WTC11 (cell line): ENCODE data around the gene ELMO3. TPM values are rescaled to one million over a fixed set of nuclear protein-coding genes. Genes with fewer than 3 reads are reported as not detected.

ENCODE experiments used
- ATAC-seq: fragments of 200-7000 bp; cut with Tn5 transposase; 2 replicates; pipeline ENCODE4 v1.10.0; 2021; ENCODE audit warnings: mild to moderate bottlenecking, moderate library complexity
- CTCF ChIA-PET: fragments of 300-600 bp; sonication (Branson Sonifier 250); formaldehyde crosslinking; loops from one replicate; lab custom pipeline; 2021; ENCODE audit warnings: antibody characterized with exemption; lab: Charles Lee
- POLR2A ChIA-PET: fragments of 350-600 bp; sonication (Branson Sonifier 250); formaldehyde crosslinking; loops from one replicate; lab custom pipeline; 2021; ENCODE audit warnings: antibody characterized with exemption; lab: Charles Lee
- DNase-seq: peaks from one replicate; pipeline ENCODE4 v3.0.0; 2021; ENCODE audit warnings: low spot score
- H3K27ac Mint-ChIP-seq: 2 replicates; pipeline ENCODE4 v1.8.0; 2021; ENCODE audit warnings: mixed read lengths
- H3K27me3 Mint-ChIP-seq: 2 replicates; pipeline ENCODE4 v1.8.0; 2021; ENCODE audit warnings: low read depth, mild to moderate bottlenecking, moderate library complexity, mixed read lengths
- H3K36me3 Mint-ChIP-seq: 2 replicates; pipeline ENCODE4 v1.8.0; 2021; ENCODE audit warnings: mixed read lengths
- H3K4me1 Mint-ChIP-seq: 2 replicates; pipeline ENCODE4 v1.8.0; 2022; ENCODE audit warnings: mixed read lengths
- H3K4me3 Mint-ChIP-seq: 2 replicates; pipeline ENCODE4 v1.8.0; 2021; ENCODE audit warnings: mild to moderate bottlenecking, moderate library complexity, mixed read lengths
- H3K9me3 Mint-ChIP-seq: 2 replicates; pipeline ENCODE4 v1.8.0; 2021; ENCODE audit warnings: mixed read lengths
- ELF4 ChIP-seq: sonication (generic); formaldehyde crosslinking; IDR thresholded peaks from 2 replicates; pipeline ENCODE4 v1.8.1; 2022; ENCODE audit warnings: low read depth, mild to moderate bottlenecking, moderate library complexity, missing genetic modification reagents
- ESRRA ChIP-seq: sonication (generic); formaldehyde crosslinking; IDR thresholded peaks from 2 replicates; pipeline ENCODE4 v1.8.1; 2022; ENCODE audit warnings: mild to moderate bottlenecking, missing genetic modification reagents, borderline replicate concordance
- FOXK1 ChIP-seq: sonication (generic); formaldehyde crosslinking; IDR thresholded peaks from 2 replicates; pipeline ENCODE4 v1.8.0; 2022; ENCODE audit warnings: mild to moderate bottlenecking, moderate library complexity, missing genetic modification reagents
- GABPB1 ChIP-seq: sonication (generic); formaldehyde crosslinking; IDR thresholded peaks from 2 replicates; pipeline ENCODE4 v1.8.1; 2023; ENCODE audit warnings: mild to moderate bottlenecking, missing genetic modification reagents
- GRHL2 ChIP-seq: fragments of 250-450 bp; sonication (Bioruptor Pico); IDR thresholded peaks from 2 replicates; pipeline ENCODE4 v1.8.0; 2022; ENCODE audit warnings: mild to moderate bottlenecking, moderate library complexity; ENCODE audit not compliant: insufficient replicate concordance, severe bottlenecking
- HMGA2 ChIP-seq: fragments of 250-450 bp; sonication (Bioruptor Pico); IDR thresholded peaks from 2 replicates; pipeline ENCODE4 v1.4.0; 2021; ENCODE audit warnings: mild to moderate bottlenecking, moderate library complexity
- MXD4 ChIP-seq: fragments of 250-450 bp; sonication (Bioruptor Pico); IDR thresholded peaks from 2 replicates; pipeline ENCODE4 v1.8.0; 2021; ENCODE audit warnings: mild to moderate bottlenecking, moderate library complexity, borderline replicate concordance
- MYBL2 ChIP-seq: sonication (generic); formaldehyde crosslinking; IDR thresholded peaks from 2 replicates; pipeline ENCODE4 v1.8.1; 2023; ENCODE audit warnings: mild to moderate bottlenecking, moderate library complexity, missing genetic modification reagents
- NR1H2 ChIP-seq: sonication (generic); formaldehyde crosslinking; IDR thresholded peaks from 2 replicates; pipeline ENCODE4 v1.9.0; 2021; ENCODE audit warnings: mild to moderate bottlenecking, moderate library complexity, missing genetic modification reagents
- NR3C1 ChIP-seq: sonication (generic); formaldehyde crosslinking; conservative IDR thresholded peaks from 2 replicates; pipeline ENCODE4 v1.8.1; 2023; ENCODE audit warnings: low read depth, mild to moderate bottlenecking, missing genetic modification reagents
- PRRX2 ChIP-seq: fragments of 250-450 bp; sonication (Bioruptor Pico); IDR thresholded peaks from 2 replicates; pipeline ENCODE4 v1.8.0; 2021; ENCODE audit warnings: mild to moderate bottlenecking
- SMAD3 ChIP-seq: sonication (generic); formaldehyde crosslinking; IDR thresholded peaks from 2 replicates; pipeline ENCODE4 v1.8.0; 2022; ENCODE audit warnings: missing genetic modification reagents, mild to moderate bottlenecking, borderline replicate concordance
- SP1 ChIP-seq: sonication (generic); formaldehyde crosslinking; conservative IDR thresholded peaks from 2 replicates; pipeline ENCODE4 v1.8.1; 2022; ENCODE audit warnings: missing genetic modification reagents
- TCF7 ChIP-seq: sonication (generic); formaldehyde crosslinking; IDR thresholded peaks from 2 replicates; pipeline ENCODE4 v1.8.0; 2022; ENCODE audit warnings: mild to moderate bottlenecking, low read depth, missing genetic modification reagents, moderate library complexity
- TP53 ChIP-seq: sonication (generic); formaldehyde crosslinking; IDR thresholded peaks from 2 replicates; pipeline ENCODE4 v1.8.1; 2023; ENCODE audit warnings: mild to moderate bottlenecking, missing genetic modification reagents
- ZNF121 ChIP-seq: sonication (generic); formaldehyde crosslinking; IDR thresholded peaks from 2 replicates; pipeline ENCODE4 v1.8.0; 2023; ENCODE audit warnings: missing genetic modification reagents
- ZNF423 ChIP-seq: fragments of 250-450 bp; sonication (Bioruptor Pico); IDR thresholded peaks from 2 replicates; pipeline ENCODE4 v2.1.2; 2022; ENCODE audit warnings: mild to moderate bottlenecking, moderate library complexity
- total RNA-seq: library from RNA; stranded (reverse); gene quantifications from 3 replicates; pipeline ENCODE4 v1.2.3, GENCODE V29; 2021
- TF ChIP-seq, protein P1 (sequence below): sonication (generic); formaldehyde crosslinking; IDR thresholded peaks from 2 replicates; pipeline ENCODE4 v1.8.1; 2023; ENCODE audit warnings: mild to moderate bottlenecking, moderate library complexity, missing genetic modification reagents
- TF ChIP-seq, protein P2 (sequence below): sonication (generic); formaldehyde crosslinking; IDR thresholded peaks from 2 replicates; pipeline ENCODE4 v1.8.1; 2023; ENCODE audit warnings: mild to moderate bottlenecking, missing genetic modification reagents
- TF ChIP-seq, protein P3 (sequence below): fragments of 250-450 bp; sonication (Bioruptor Pico); IDR thresholded peaks from 2 replicates; pipeline ENCODE4 v2.1.2; 2022; ENCODE audit warnings: mild to moderate bottlenecking, moderate library complexity
- TF ChIP-seq, protein P4 (sequence below): sonication (generic); formaldehyde crosslinking; IDR thresholded peaks from 2 replicates; pipeline ENCODE4 v1.8.1; 2022; ENCODE audit warnings: low read depth, mild to moderate bottlenecking, moderate library complexity, missing genetic modification reagents, borderline replicate concordance
- TF ChIP-seq, protein P5 (sequence below): fragments of 200-600 bp; IDR thresholded peaks from 2 replicates; pipeline ENCODE4 v1.8.0; 2022; ENCODE audit warnings: antibody characterized with exemption

ELMO3 gene
- total RNA-seq, 1 experiment from 2014 or later, result 13.6 TPM

DNA sequence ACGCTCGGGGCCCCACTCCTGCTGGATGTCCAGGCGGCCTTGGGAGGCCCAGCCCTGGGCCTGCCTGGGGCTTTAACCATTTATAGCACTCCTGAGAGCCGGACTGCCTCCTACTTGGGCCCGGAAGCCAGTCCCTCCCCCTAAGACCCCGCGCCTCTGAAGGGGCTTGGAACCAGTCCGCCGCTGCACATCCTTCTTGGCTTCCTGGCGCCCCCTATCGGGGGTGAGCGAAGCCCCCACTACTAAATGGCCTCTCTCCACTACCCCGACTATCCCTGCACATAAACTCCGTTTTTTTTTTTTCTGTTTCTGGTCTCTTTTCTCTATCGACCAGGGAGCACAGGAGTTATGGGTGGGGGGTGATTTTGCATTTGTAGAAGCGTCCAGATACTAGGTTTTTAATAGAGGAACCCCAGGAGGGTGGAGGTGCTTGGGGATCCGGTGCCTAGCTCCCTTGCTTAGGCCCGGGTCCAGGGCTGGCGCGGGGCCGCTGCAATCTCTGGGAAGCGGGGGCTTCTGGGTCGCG, 29.2 kb upstream of the ELMO3 start:
- ChIA-PET POLR2A (interaction anchor here (1.0 to 2.5 kb wide), 6 partner anchors 9 to 29 kb away, joined by 3 to 9 read pairs (median 6); partner anchors contain the start of genes B3GNT9, FBXL8 and TRADD), CTCF (interaction anchor here (0.5 to 15.6 kb wide), 35 partner anchors 8 to 351 kb away, joined by 3 to 386 read pairs (median 5); partner anchors contain the start of genes B3GNT9, CES3, ELMO3 and EXOC3L1)
- peaks cover 46% of the 10 kb centered on the region for H3K4me1 Mint-ChIP-seq
- peaks cover 95% of the 10 kb centered on the region for H3K27me3 Mint-ChIP-seq
- TF ChIP-seq, protein P1, sequence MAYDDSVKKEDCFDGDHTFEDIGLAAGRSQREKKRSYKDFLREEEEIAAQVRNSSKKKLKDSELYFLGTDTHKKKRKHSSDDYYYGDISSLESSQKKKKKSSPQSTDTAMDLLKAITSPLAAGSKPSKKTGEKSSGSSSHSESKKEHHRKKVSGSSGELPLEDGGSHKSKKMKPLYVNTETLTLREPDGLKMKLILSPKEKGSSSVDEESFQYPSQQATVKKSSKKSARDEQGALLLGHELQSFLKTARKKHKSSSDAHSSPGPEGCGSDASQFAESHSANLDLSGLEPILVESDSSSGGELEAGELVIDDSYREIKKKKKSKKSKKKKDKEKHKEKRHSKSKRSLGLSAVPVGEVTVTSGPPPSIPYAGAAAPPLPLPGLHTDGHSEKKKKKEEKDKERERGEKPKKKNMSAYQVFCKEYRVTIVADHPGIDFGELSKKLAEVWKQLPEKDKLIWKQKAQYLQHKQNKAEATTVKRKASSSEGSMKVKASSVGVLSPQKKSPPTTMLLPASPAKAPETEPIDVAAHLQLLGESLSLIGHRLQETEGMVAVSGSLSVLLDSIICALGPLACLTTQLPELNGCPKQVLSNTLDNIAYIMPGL (CRISPR knock-in tag), result peak; percentile 41; the same call in 1 of the 2 replicates
- TF ChIP-seq, protein P2, sequence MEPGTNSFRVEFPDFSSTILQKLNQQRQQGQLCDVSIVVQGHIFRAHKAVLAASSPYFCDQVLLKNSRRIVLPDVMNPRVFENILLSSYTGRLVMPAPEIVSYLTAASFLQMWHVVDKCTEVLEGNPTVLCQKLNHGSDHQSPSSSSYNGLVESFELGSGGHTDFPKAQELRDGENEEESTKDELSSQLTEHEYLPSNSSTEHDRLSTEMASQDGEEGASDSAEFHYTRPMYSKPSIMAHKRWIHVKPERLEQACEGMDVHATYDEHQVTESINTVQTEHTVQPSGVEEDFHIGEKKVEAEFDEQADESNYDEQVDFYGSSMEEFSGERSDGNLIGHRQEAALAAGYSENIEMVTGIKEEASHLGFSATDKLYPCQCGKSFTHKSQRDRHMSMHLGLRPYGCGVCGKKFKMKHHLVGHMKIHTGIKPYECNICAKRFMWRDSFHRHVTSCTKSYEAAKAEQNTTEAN (CRISPR knock-in tag), result no peak
- no peak for TF ChIP-seq NR1H2 (CRISPR knock-in tag)
- TF ChIP-seq FOXK1 (CRISPR knock-in tag), result no peak
- TF ChIP-seq ESRRA, result no peak
- TF ChIP-seq, protein P3, sequence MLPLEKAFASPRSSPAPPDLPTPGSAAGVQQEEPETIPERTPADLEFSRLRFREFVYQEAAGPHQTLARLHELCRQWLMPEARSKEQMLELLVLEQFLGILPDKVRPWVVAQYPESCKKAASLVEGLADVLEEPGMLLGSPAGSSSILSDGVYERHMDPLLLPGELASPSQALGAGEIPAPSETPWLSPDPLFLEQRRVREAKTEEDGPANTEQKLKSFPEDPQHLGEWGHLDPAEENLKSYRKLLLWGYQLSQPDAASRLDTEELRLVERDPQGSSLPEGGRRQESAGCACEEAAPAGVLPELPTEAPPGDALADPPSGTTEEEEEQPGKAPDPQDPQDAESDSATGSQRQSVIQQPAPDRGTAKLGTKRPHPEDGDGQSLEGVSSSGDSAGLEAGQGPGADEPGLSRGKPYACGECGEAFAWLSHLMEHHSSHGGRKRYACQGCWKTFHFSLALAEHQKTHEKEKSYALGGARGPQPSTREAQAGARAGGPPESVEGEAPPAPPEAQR (CRISPR knock-in tag), result no peak
- TF ChIP-seq NR3C1 (CRISPR knock-in tag), result no peak
- TF ChIP-seq MYBL2 (CRISPR knock-in tag), result no peak
- TF ChIP-seq GRHL2 (CRISPR knock-in tag), result no peak
- TF ChIP-seq, protein P4, sequence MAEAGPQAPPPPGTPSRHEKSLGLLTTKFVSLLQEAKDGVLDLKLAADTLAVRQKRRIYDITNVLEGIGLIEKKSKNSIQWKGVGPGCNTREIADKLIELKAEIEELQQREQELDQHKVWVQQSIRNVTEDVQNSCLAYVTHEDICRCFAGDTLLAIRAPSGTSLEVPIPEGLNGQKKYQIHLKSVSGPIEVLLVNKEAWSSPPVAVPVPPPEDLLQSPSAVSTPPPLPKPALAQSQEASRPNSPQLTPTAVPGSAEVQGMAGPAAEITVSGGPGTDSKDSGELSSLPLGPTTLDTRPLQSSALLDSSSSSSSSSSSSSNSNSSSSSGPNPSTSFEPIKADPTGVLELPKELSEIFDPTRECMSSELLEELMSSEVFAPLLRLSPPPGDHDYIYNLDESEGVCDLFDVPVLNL (CRISPR knock-in tag), result no peak
- TF ChIP-seq, protein P5, sequence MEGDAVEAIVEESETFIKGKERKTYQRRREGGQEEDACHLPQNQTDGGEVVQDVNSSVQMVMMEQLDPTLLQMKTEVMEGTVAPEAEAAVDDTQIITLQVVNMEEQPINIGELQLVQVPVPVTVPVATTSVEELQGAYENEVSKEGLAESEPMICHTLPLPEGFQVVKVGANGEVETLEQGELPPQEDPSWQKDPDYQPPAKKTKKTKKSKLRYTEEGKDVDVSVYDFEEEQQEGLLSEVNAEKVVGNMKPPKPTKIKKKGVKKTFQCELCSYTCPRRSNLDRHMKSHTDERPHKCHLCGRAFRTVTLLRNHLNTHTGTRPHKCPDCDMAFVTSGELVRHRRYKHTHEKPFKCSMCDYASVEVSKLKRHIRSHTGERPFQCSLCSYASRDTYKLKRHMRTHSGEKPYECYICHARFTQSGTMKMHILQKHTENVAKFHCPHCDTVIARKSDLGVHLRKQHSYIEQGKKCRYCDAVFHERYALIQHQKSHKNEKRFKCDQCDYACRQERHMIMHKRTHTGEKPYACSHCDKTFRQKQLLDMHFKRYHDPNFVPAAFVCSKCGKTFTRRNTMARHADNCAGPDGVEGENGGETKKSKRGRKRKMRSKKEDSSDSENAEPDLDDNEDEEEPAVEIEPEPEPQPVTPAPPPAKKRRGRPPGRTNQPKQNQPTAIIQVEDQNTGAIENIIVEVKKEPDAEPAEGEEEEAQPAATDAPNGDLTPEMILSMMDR, result peak; percentile 83
- no peak for TF ChIP-seq MXD4
- TF ChIP-seq, all 79 proteins: peak for 2
- Mint-ChIP-seq H3K9me3 (no peaks in the 10 kb centered on the region), H3K36me3 (no peaks in the 10 kb centered on the region), H3K4me3 (peak overlapping the region; percentile 85), H3K27ac (no peak overlapping the region; the same call in 1 of the 2 replicates)
- ATAC-seq (peak; percentile 45), DNase-seq (peak; percentile 93)

DNA sequence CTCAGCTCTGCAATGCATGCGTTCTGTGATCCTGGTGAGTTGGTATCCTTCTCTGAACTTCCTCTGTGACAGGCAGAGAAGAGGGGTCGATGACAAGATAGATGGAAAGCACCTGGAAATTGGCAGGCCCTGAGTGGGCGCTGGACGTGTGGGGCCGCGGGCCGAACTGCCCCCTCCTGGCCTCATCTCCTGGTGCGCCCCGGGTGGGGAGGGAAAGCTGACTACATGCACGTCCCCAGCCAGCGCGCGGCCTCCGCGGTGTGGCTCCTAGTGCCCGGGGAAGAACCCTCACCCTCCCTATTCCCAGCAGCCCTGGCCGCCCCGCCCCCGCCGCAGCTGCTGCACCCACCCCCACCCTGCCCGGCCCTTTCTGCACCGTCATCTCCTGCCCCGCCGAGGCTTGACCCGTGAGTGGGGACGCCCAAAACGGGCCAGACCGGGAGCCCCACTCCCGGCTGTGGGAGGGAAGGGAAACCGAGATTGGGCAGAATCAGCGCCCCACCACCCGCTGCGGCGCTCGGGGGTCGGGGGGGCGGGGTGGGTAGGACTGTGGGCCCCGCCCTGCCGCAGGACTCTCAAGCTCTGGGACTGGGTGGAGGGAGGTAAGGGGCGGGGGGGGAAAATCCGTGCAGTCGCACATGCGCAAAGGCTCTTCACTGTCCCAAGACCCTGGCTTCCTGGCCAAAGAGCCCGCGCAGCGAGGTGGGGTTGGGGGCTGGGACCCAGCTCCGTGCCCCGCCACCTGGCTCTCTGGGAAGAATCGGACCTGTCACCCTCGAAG, 28.6 kb upstream of the ELMO3 start, which contains the start of gene NOL3:
Gene NOL3, plus strand, starts transcription at position 371 of the 781 bp plus-strand sequence.
- Mint-ChIP-seq H3K27ac (no peak within 1 kb of the TSS; the same call in 1 of the 2 replicates), H3K4me3 (peak within 1 kb of the TSS; percentile 85), H3K4me1 (peaks cover 41% of the 10 kb centered on the region), H3K9me3 (no peaks in the 10 kb centered on the region), H3K27me3 (peaks cover 95% of the 10 kb centered on the region), H3K36me3 (no peaks in the 10 kb centered on the region)
- ATAC-seq, result peak; percentile 33
- ChIA-PET POLR2A (interaction anchor here (0.5 to 2.5 kb wide), 7 partner anchors 8 to 258 kb away, joined by 3 to 9 read pairs (median 5); partner anchors contain the start of genes B3GNT9, CES3, FBXL8 and TRADD), CTCF (interaction anchor here (0.6 to 15.6 kb wide), 32 partner anchors 8 to 297 kb away, joined by 3 to 386 read pairs (median 5); partner anchors contain the start of genes B3GNT9, CES3, ELMO3 and EXOC3L1)
- DNase-seq, result peak; percentile 82
- TF ChIP-seq PRRX2 (CRISPR knock-in tag) (no peak), SP1 (peak; percentile 60; the same call in 1 of the 2 replicates), NR3C1 (CRISPR knock-in tag) (no peak), GABPB1 (CRISPR knock-in tag) (peak; percentile 20), TP53 (no peak), ZNF423 (CRISPR knock-in tag) (no peak), ELF4 (CRISPR knock-in tag) (no peak), TCF7 (CRISPR knock-in tag) (no peak), FOXK1 (CRISPR knock-in tag) (0 out of 2 replicates have a peak, but pooled peaks have one; percentile 16), ZNF121 (CRISPR knock-in tag) (no peak), HMGA2 (CRISPR knock-in tag) (no peak), SMAD3 (CRISPR knock-in tag) (no peak)
- TF ChIP-seq, protein P4 (CRISPR knock-in tag), result no peak
- TF ChIP-seq, protein P2 (CRISPR knock-in tag), result no peak
